ENCODE measurements around the gene VAC14. TPM values are rescaled to one million over a fixed set of nuclear protein-coding genes. Genes with fewer than 3 reads are reported as not detected.

VAC14 gene
- total and polyA plus RNA-seq, 2 experiments from 2014 or later: 62.8 to 63.9 TPM

- TF ChIP-seq CTCF (IDR thresholded peaks at IDR 0.05; ENCODE audit: low read depth, low read length): no peak
- Histone ChIP-seq H3K27me3 (no peaks in the 10 kb centered on the region), H3K4me3 (no peak overlapping the region), H3K27ac (no peak overlapping the region), H3K36me3 (peaks cover 12% of the 10 kb centered on the region), H3K4me1 (ENCODE audit: low read depth) (no peaks in the 10 kb centered on the region), H3K9me3 (ENCODE audit: low read depth) (no peaks in the 10 kb centered on the region)
- DNase-seq (ENCODE audit: low read depth in 1 of 2, low spot score in 1 of 2): no peak
Measured at GRCh38 chr16:70659546-70659945, 141.4 kb downstream of the VAC14 start.

GRCh38 chr16:70658921-70659320 is 142.0 kb downstream of the VAC14 start:
- no peak for DNase-seq (ENCODE audit: low read depth in 1 of 2, low spot score in 1 of 2)
- Histone ChIP-seq H3K36me3 (peaks cover 8% of the 10 kb centered on the region), H3K9me3 (ENCODE audit: low read depth) (no peaks in the 10 kb centered on the region), H3K4me3 (no peak overlapping the region), H3K27ac (no peak overlapping the region), H3K27me3 (no peaks in the 10 kb centered on the region), H3K4me1 (ENCODE audit: low read depth) (no peaks in the 10 kb centered on the region)
- no peak for TF ChIP-seq CTCF (IDR thresholded peaks at IDR 0.05; ENCODE audit: low read depth, low read length)

GRCh38 chr16:70657956-70658355 is 143.0 kb downstream of the VAC14 start:
- H3K9me3 ChIP-seq (ENCODE audit: low read depth): no peaks in the 10 kb centered on the region
- H3K27ac ChIP-seq: no peak overlapping the region
- DNase-seq (ENCODE audit: low read depth in 1 of 2, low spot score in 1 of 2): no peak
- H3K27me3 ChIP-seq: no peaks in the 10 kb centered on the region
- no peak overlapping the region for H3K4me3 ChIP-seq
- TF ChIP-seq CTCF (IDR thresholded peaks at IDR 0.05; ENCODE audit: low read depth, low read length): no peak
- H3K36me3 ChIP-seq: peaks cover 1% of the 10 kb centered on the region
- H3K4me1 ChIP-seq (ENCODE audit: low read depth): no peaks in the 10 kb centered on the region

GRCh38 chr16:70656712-70657263 is 144.2 kb downstream of the VAC14 start:
- H3K36me3 ChIP-seq: no peaks in the 10 kb centered on the region
- no peak for DNase-seq (ENCODE audit: low read depth in 1 of 2, low spot score in 1 of 2)
- no peak overlapping the region for H3K27ac ChIP-seq
- H3K4me1 ChIP-seq (ENCODE audit: low read depth): no peaks in the 10 kb centered on the region
- no peaks in the 10 kb centered on the region for H3K27me3 ChIP-seq
- H3K4me3 ChIP-seq: no peak overlapping the region
- TF ChIP-seq CTCF (IDR thresholded peaks at IDR 0.05; ENCODE audit: low read depth, low read length): no peak
- no peaks in the 10 kb centered on the region for H3K9me3 ChIP-seq (ENCODE audit: low read depth)

- no peak overlapping the region for H3K27ac ChIP-seq
- no peak overlapping the region for H3K4me3 ChIP-seq
- no peak for TF ChIP-seq CTCF (IDR thresholded peaks at IDR 0.05; ENCODE audit: low read depth, low read length)
- no peaks in the 10 kb centered on the region for H3K36me3 ChIP-seq
- H3K9me3 ChIP-seq (ENCODE audit: low read depth): no peaks in the 10 kb centered on the region
- DNase-seq (ENCODE audit: low read depth in 1 of 2, low spot score in 1 of 2): no peak
- no peaks in the 10 kb centered on the region for H3K27me3 ChIP-seq
- no peaks in the 10 kb centered on the region for H3K4me1 ChIP-seq (ENCODE audit: low read depth)
Measured at GRCh38 chr16:70656065-70656711, 144.8 kb downstream of the VAC14 start.

All from cardiac muscle cell (in vitro differentiated cells and primary cell).